ENCODE data around the gene CCDC197. TPM values are rescaled to one million over a fixed set of nuclear protein-coding genes. Genes with fewer than 3 reads are reported as not detected.

CCDC197 gene
- total RNA-seq, 1 experiment from 2014 or later = not detected

- ChIA-PET POLR2A (no interaction called here), CTCF (interaction anchor here (0.6 to 5.9 kb wide), 3 partner anchors 14 to 46 kb away, joined by 6 to 66 read pairs (median 7); no protein-coding TSS in a partner anchor)
- Mint-ChIP-seq H3K9me3 (no peaks in the 10 kb centered on the region), H3K4me1 (peaks cover 29% of the 10 kb centered on the region), H3K4me3 (no peak overlapping the region), H3K27me3 (ENCODE audit: low read depth) (no peaks in the 10 kb centered on the region), H3K27ac (no peak overlapping the region), H3K36me3 (no peaks in the 10 kb centered on the region)
- TF ChIP-seq TP53 (CRISPR knock-in tag; IDR thresholded peaks at IDR 0.05) = no peak
- TF ChIP-seq ZNF423 (CRISPR knock-in tag; IDR thresholded peaks at IDR 0.05) = no peak
- TF ChIP-seq RELA (CRISPR knock-in tag; IDR thresholded peaks at IDR 0.05; ENCODE audit: borderline replicate concordance) = no peak
- no peak for TF ChIP-seq MLX (CRISPR knock-in tag; IDR thresholded peaks at IDR 0.05)
- TF ChIP-seq ZNF121 (CRISPR knock-in tag; IDR thresholded peaks at IDR 0.05) = no peak
- TF ChIP-seq ZNF263 (CRISPR knock-in tag; IDR thresholded peaks at IDR 0.05; ENCODE audit: low read depth) = no peak
- TF ChIP-seq GABPB1 (CRISPR knock-in tag; IDR thresholded peaks at IDR 0.05) = no peak
- no peak for TF ChIP-seq ETV6 (CRISPR knock-in tag; IDR thresholded peaks at IDR 0.05)
- no peak for TF ChIP-seq CDX4 (CRISPR knock-in tag; IDR thresholded peaks at IDR 0.05; ENCODE audit: borderline replicate concordance)
- no peak for TF ChIP-seq NR1H2 (CRISPR knock-in tag; IDR thresholded peaks at IDR 0.05)
- TF ChIP-seq ZNF425 (CRISPR knock-in tag; conservative IDR thresholded peaks at IDR 0.05) = no peak
- no peak for TF ChIP-seq NFATC4 (CRISPR knock-in tag; IDR thresholded peaks at IDR 0.05)
- no peak for TF ChIP-seq ARID4B (CRISPR knock-in tag; IDR thresholded peaks at IDR 0.05; ENCODE audit: borderline replicate concordance)
- TF ChIP-seq ZNF219 (CRISPR knock-in tag; IDR thresholded peaks at IDR 0.05; ENCODE audit: borderline replicate concordance) = no peak
- TF ChIP-seq FOXJ3 (CRISPR knock-in tag; IDR thresholded peaks at IDR 0.05; ENCODE audit: borderline replicate concordance) = no peak
- no peak for TF ChIP-seq NR2C2 (CRISPR knock-in tag; IDR thresholded peaks at IDR 0.05)
- no peak for TF ChIP-seq SMAD4 (CRISPR knock-in tag; IDR thresholded peaks at IDR 0.05)
- no peak for TF ChIP-seq ZNF512 (CRISPR knock-in tag; IDR thresholded peaks at IDR 0.05; ENCODE audit: borderline replicate concordance)
- TF ChIP-seq TEAD1 (CRISPR knock-in tag; IDR thresholded peaks at IDR 0.05) = no peak
- no peak for DNase-seq (ENCODE audit: low spot score)
- no peak; the same call in 1 of the 2 replicates for ATAC-seq
Measured at GRCh38 chr14:93953739-93954515, 43.2 kb upstream of the CCDC197 start.

Data from WTC11 (cell line).